Inflammatory macrophage treated with lipopolysaccharide for 1 hour (primary cell): Measurements from ENCODE around the gene DYRK1A.
A peak's percentile ranks its signal among the peaks of the same experiment; 100 is the strongest.
"Not testable (repeated sequence)": the region's sequence is repeated elsewhere in the genome, so short reads cannot be mapped to it uniquely, and the experiment has no call there.

Source experiments
- DNase-seq, 2 donors: peaks; one replicate each; pipeline ENCODE4 v3.0.0-alpha.2; 2020 to 2022

DYRK1A gene

DNA sequence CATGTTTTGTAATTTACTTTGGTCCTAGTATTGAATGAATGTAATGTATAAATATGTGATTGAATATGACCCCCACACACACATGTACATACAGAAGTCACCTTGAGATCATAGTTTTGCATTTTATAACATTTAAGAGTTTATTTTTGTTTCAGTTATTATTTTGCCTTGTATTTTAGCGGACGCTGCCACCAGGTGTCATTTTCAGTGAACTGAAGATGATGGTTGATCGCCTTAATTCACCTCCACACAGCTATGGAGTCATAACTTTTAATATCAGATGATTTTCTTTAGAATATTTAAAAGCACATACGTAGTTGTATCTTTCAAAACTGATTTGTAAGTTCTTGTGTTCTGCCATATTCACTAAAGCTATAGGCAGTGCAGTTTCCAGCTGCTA, 130.4 kb downstream of the DYRK1A start:
- DNase-seq, result no peak

DNA sequence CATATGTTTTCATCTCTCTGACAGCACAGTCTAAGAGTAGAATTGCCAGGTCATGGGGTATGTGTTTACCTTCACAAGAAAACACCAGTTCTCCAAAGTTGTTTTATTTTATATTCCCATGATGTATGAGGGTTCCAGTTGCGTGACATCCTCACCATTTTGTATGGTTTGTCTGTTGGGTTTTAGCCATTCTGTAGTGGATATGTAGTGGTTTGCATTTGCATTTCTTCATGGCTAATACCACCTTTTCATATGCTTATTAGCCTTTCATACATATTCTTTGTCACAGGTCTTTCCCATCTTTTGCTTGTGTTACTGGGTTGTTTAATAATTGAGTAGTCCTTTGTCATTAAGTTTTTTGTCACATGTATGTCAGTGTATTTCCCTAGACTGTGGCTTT, 132.1 kb downstream of the DYRK1A start:
- no peak for DNase-seq

DNA sequence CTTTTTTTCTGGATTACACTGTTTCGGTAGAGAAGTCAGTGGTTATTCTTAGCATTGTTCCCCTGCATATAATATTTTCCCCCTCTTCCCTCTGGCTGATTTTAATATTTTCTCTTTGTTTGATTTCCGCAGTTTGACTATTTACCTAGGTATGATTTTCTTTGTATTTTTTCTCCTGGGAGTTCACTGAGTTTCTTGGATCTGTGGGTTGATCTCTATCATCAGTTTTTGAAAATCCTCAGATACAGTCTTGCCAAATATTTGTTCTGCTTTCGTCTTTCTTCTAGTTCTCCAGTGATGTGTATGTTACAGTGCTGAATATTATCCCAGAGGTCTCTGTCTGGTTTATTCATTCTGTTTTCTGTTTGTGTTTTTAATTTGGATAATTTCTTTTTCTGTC, 136.4 kb downstream of the DYRK1A start:
- DNase-seq, result no peak

DNA sequence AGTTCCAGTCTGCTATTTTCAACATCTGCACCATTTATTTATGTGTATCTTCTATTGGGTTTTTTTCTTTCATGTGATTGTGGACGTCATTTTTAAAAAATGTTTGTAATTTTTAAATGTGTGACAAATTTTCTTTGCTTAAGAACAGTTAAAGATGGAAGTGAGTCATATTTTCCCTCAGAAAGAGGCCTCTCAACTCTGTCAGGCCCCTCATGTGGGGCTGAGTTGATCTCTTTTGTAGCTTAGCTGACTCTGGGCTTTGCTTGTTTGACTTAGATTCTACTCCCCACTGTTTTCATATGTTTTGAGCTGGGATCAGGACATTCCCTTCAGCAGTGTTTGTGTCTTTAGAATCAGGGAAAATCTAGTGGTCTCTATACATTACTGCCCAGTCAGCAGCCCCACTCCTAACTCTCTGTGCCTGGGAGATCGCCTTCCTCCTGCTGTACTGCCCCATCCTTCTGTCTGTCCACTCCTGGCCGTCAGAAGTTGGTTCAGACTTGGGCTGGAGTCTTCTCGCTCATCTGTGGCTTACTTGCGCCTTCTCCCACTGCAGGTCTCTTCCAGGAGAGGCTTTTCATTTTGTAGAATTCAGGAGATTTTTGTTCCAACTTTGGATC, 137.4 kb downstream of the DYRK1A start:
- DNase-seq, result no peak

DNA sequence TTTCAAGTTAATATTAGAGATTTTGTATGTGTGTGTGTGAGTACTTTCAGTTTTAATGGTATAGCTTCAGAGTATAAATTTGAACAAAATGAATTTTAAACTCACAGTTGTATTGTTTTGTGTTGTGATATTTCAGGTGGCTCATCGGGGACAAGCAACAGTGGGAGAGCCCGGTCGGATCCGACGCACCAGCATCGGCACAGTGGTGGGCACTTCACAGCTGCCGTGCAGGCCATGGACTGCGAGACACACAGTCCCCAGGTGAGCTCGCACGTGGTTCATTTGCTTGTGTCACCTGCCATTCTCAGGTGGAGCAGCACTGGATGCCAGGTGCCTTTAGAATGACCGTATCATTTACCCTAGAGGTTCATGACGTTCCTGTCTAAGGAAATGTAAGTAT, 139.4 kb downstream of the DYRK1A start:
- DNase-seq, result no peak

DNA sequence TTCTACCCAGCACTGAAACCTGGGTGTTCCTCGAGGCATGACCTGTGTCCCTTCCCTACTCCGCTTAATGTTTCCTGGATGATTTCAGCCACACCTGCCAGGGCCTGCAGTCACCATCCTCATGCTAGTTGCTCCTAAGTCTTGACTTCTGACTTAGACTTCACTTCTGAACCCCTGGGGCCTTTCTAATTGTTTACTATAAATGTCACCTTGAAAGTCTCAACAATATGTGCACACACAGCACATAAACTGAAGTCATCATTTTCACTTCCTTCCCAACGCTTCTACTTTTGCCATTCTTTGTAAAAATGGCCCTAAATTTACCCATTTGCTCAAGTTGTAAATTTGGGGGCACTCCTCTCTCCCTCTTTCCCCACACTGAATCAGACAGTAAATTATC, 141.1 kb downstream of the DYRK1A start:
- DNase-seq, result no peak

DNA sequence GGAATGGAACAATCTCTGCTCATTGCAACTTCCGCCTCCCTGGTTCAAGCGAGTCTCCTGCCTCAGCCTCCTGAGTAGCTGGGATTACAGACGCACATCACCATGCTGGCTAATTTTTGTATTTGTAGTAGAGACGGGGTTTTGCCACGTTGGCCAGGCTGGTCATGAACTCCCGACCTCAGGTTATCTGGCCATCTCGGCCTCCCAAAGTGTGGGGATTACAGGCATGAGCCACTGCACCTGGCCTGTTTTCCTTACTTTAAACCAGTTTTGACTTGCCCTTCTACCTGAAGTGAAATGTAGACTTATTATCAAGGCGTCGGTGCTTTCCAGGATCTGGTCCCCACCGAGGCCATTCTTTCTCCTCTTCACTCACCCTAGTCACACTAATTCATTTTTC, 141.8 kb downstream of the DYRK1A start:
- no peak for DNase-seq

DNA sequence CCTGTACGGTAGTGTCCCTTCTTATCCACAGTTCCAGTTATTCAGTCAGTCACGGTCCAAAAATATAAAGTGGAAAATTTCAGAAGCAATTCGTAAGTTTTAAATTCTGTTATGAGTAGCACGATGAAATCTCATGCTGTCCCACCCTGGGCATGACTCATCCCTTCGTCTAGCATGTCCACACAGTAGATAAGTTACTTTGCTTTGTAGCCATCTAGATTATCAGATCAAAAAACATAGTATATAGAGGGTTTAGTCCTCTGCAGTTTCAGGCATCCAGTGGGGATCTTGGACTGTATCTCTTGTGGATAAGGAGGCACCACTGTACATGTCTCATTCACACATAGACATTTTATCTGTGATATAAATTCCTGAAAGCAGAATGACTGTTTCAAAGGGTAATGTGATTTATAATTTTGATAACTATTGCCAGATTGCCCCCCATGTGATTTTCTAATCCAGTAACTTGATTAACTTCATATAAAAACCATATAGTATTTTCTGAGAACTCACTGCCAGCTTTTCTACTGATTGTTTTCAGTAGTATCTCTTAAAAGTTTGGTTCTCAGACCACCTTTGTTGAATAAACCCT, 143.3 kb downstream of the DYRK1A start:
- no peak for DNase-seq

DNA sequence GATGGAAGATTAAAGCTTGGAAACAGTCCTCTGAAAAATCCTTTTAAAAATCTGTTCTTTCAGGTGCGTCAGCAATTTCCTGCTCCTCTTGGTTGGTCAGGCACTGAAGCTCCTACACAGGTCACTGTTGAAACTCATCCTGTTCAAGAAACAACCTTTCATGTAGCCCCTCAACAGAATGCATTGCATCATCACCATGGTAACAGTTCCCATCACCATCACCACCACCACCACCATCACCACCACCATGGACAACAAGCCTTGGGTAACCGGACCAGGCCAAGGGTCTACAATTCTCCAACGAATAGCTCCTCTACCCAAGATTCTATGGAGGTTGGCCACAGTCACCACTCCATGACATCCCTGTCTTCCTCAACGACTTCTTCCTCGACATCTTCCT, 145.3 kb downstream of the DYRK1A start:
- DNase-seq, result no peak

DNA sequence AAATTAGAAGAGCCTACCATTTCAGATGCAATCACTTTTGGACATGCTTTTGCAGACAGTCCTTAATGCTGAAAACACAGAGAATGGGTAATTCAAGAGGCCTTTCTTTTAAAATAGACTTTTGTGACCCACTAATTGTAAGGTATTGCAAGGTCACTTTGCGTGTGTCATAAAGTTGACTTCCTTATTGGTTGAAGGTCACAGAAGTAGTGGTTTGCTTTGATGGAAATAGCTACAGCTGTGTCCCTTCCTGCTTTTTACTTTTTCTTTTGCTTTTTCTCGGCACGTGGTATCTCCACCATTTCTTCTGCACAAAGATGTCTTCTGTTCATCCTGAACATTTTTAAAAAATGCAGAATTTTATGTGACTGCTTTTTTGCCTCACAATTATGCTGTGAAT, 146.8 kb downstream of the DYRK1A start:
- DNase-seq, result no peak

DNA sequence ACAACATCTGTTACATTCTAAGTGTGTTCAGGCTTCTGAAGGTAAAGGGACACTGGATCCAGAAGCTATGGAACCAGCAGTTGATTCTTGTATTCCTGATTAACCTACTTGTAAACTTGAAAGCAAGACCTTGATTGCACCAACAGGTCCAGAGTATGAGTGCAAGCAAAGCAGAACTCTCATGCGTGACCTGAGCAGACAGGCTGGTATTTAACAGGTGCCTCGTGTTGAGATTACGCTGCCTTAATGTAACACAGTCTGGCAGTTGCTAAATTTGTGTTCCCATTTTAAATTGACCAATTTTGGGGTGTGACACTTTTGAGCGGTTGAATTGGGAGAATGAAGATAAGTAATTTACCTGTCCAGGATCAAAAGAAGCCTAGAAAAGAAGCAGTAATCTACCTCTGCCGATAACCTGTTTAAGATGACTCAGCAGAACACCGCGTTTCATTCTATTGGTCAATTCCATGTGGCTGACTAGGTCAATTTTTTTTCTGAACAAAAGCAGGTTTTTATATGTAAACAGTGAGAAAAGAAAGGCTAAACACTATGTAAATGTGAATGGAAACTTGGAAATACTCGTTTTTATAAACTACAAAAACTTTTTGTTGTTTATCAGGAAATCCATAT, 147.6 kb downstream of the DYRK1A start:
- DNase-seq, result no peak

DNA sequence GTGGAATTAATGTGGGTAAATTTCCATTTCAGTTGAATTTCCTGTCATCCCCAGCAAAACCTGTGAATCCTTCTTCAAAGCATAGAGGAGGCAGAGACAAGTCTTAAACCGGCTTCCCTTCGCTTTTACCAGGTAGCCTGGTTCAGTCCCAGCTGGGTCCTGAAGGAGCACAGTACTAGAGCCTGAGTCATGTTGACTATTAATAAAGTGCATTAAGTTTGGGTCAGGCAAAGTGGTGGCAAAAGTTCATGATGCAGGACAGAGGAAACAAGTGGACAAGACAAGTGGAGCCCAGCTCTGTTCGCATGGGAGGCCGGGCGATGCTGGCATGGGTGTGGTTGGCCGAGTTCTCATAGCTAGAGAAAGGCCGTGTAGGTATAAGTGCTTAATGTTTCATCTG, 150.4 kb downstream of the DYRK1A start:
- DNase-seq, result no peak

DNA sequence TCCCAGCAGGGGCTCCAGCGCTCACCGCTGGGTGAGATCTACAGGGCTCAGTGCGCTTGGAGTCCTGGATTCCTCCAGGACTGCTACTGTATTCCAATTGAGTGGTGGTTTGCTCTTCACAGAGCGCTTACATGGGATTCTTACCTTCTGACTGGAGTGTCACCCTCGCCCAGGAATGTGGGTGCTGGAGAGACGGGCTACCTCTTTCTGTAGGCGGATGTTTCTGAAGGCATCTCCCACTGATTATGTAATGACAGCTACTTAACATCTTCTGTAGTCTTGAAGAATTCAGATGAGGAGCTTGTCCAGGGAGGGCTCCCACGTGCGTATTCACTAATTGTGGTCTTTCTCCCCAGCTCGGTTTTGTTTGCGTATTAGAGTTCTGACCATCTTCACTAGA, 154.2 kb downstream of the DYRK1A start:
- no peak for DNase-seq

DNA sequence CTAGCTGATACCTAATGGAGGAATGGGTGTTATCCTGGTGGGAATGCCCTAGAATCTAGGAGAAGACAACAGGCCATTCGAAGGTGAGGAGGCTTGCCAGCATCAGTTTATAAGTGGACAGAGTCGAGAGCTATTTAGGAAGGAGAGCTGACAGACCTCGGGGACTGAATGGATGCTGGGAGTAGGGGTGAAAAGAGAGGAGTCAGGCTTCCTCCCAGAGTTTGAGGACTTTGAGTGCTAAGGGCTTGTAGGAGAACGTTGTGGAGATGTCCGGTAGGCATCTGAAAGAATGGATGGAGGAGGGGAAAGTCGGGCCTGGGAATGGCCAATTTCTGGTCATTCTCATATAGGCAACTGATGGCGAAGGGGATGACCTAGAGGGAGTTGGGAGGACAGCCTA, 155.1 kb downstream of the DYRK1A start:
- DNase-seq, result no peak

DNA sequence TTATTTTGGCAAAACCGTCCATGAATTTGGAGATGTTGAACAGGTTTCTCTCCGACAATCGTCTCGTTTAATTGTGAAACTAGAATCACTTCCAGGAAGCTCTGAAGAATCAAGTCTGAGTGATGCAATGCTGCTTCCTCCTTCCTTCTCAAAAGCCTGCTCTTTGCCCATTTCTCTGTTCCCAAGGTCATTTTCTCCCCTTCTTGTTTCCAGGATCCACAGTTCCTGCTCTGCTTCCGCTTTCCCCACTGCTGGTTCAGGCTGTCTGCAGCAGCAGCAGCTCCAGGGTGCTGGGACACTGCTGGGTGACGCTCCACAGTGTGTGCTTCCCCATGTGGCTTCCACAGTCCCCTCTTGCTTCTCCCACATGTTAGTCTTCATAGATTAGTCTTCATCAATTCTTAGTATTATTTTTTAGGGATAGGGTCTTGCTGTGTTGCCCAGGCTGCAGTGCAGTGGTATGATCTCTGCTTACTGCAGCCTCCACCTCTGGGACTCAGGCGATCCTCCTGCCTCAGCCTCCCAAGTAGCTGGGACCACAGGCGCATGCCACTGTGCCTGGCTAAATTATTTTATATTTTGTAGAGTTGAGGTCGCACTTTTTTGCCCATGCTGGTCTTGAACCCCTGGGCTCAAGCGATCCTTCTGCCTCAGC, 156.2 kb downstream of the DYRK1A start:
- peak; percentile 16 to 25 for DNase-seq

DNA sequence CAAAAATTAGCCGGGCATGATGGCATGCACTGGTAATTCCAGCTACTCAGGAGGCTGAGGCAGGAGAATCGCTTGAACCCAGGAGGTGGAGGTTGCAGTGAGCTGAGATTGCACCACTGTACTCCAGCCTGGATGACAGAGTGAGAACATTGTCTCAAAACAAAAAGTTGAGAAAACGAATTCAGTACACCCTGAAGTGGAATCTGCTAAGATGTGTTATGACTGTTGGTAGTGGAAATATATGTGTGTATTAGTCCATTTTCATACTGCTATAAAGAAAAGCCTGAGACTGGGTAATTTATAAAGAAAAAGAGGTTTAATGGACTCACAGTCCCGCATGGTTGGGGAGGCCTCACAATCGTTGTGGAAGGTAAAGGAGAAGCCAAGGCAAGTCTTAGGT, 158.4 kb downstream of the DYRK1A start:
- not testable (repeated sequence) for DNase-seq

DNA sequence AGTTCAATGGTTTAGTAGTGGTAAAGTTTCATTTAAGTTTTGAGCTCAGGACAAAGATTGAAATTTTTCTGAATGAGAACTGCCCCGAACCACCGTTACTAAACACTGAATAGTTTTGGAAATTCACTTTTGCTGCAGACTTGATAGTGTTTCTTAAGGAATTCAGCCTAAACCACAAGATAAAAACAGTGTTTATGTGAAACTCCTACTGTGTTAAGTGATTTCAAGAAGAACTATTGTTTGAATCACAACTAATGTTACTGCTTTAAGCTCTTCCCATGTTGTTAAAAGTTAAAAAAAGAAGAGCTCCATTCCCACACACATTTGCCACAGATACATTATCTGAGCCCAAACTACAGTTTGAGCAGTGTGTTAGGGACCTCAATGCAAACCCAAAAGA, 159.2 kb downstream of the DYRK1A start:
- DNase-seq, result no peak

DNA sequence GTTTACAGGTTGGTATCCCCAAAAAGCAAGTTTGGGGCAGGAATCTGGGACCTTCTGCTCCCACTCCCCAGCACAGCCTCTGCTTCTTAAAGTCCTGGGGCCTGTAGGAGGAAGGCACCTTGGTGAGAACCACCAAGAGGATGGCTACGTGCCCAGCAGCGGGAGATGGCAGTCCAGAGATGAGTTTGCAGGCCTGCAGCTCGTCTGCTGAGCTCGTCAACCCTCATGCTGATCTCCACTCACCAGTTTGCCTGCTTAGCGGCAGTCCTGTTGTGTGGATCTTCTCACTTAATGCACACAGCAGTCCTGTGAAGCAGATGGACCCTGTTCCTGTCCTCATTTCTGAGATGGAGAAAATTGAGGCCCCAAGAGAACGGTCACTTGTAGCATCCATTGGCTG, 160.5 kb downstream of the DYRK1A start:
- no peak for DNase-seq

DNA sequence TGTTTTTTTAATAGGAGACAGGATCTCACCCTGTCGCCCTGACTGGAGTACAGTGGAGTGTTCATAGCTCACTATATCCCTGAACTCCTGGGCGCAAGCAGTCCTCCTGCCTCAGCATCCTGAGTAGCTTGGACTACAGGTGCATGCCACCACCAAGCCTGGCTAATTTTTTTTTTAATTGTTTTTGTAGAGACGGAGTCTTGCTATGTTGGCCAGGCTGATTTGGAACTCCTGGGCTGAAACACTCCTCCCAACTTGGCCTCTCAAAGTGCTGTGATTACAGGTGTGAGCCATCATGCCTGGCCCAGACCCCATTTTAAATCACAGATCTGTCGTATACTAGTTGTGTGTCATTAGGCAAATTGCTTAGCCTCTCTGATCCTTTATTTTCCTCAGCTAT, 161.1 kb downstream of the DYRK1A start:
- DNase-seq, result no peak

DNA sequence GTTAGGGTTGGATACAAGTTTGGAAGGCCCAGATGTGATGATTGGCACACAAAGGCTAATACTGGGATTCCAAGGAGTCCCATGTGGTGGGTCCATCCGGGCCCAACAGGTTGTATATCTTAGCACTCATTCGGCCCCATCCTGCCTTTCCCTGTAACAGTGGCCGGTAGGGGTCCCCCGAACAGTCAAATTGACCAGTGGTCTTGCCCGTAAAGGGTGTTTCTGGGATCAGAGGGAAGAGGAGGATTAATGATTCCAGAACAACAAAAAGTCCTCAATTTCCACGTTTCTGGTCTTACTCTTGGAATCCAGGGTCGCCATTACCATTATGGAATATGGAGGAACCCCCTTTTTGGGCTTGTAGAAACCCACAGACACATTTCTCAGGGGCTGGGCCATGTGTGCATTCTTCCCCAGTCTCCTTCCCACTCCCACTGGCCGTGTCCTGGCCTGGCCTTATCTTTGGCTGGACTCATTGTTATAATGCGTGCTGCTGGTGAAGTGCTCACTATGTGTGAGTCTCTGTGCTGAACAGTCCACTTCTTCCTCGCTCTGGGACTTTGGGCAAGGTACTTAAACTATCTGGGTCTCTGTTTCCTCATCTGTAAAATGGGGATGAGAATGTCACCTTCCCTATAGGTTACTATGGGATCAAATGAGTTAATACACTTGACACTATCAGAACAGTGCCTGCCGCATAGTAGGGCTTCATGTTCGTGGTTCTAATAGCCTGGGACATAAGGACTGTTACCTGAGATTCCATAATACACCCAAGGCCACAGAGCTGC, 161.8 kb downstream of the DYRK1A start:
- no peak for DNase-seq

DNA sequence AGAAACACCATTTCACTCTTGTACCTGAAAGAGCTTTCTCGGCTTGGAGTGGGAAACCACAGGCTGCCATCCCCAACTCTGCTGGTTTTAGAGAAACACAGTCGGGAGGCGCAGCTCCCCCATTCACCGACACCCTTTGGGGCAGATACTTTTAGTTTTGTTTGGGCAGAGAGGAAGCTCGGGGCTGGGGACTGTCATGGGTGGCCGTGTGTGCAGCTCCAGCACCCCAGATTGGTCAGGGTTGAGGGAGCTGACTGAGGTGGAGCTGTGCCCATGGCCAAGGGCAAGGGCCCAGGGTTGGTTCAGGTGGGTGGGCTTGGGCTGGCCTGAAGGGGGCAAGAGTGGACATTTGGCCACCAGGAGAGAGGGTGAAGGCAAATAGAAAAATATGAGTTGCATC, 163.1 kb downstream of the DYRK1A start:
- DNase-seq, result no peak

DNA sequence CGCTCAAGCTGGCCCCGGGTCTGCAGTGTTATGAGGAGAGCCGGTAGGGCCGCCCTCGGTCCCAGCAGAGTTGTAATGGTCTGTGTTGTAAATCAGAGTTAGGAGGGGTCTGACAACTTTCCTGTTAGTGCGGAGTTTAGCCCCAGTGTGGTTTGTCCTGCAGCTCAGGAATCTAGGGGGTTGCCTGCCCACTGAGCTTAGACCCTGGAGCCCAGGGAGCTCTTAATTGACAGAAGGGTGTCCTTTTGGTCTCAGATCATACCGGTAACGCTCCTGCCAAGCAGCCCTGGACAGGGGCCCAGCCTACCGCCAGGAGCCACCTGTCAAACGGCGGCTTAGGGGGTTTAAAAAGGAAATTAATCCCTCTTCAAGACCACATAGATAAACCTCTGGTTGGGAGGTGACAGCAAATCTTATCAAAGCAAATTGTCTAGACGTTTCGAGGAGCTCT, 164.4 kb downstream of the DYRK1A start:
- DNase-seq, result no peak

DNA sequence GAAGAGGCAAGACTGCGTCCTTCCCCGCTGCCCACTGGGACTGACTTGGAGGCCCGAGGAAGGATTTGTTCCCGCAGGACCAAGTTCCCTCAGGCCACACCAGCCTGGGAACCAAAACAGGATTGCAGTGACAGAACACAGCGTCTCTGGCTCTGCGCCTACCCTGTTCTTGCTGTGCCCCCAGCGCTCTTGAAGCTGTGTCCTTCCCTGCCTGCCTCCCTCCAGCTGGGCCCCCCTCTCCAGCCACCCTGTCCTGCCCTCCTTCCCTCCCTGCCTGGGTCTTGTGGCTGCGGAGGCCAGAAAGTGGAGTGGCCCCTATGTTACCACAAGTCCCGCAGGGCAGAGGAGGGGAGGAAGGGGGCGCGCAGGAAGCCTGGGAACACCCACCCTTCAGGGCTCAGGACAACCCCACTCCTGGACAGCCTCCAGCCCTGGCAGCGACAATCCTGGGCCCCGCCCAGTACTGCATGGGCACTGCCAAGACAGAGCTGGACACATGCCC, 164.9 kb downstream of the DYRK1A start:
- DNase-seq, result no peak
